ENCODE results near the gene TRIM52. TPM values are rescaled to one million over a fixed set of nuclear protein-coding genes. Genes with fewer than 3 reads are reported as not detected.
A peak's percentile ranks its signal among the peaks of the same experiment; 100 is the strongest.

Gene TRIM52
- total RNA-seq, 1 donor from 2014 or later: 10.4 TPM

DNA sequence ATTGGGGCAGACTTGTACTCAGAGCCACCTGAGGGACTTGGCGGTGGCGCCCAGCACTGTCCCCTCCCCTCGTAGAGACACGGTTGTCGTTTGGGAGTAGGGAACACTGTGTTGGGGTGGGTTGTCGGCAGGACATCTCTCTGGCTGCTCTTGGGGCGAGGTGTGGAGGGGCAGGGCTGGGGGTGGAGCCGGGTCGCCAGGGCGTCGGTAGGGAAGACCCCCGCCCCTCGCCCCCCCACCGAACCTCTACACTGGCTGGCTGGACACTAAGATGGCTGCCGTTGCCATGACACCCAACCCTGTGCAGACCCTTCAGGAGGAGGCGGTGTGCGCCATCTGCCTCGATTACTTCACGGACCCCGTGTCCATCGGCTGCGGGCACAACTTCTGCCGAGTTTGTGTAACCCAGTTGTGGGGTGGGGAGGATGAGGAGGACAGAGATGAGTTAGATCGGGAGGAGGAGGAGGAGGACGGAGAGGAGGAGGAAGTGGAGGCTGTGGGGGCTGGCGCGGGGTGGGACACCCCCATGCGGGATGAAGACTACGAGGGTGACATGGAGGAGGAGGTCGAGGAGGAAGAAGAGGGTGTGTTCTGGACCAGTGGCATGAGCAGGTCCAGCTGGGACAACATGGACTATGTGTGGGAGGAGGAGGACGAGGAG lies 37.1 kb downstream of the TRIM52 start:
- Mint-ChIP-seq H3K4me1 (ENCODE audit: unreplicated experiment) (peaks cover 20% of the 10 kb centered on the region), H3K27me3 (ENCODE audit: unreplicated experiment) (peaks cover 25% of the 10 kb centered on the region), H3K27ac (ENCODE audit: unreplicated experiment) (peak overlapping the region; percentile 98), H3K4me3 (ENCODE audit: unreplicated experiment) (peak overlapping the region; percentile 98), H3K9me3 (ENCODE audit: unreplicated experiment) (no peaks in the 10 kb centered on the region), H3K36me3 (ENCODE audit: low read depth, unreplicated experiment) (peaks cover 8% of the 10 kb centered on the region)
- peak; percentile 81 for DNase-seq (ENCODE audit: low spot score)
- no peak for TF ChIP-seq CTCF (IDR thresholded peaks at IDR 0.05; ENCODE audit: unreplicated experiment)

GRCh38 chr5:181223058-181223728 lies 37.8 kb downstream of the TRIM52 start, which contains the start of gene TRIM41:
Gene TRIM41, plus strand, starts transcription at chr5:181223281. Its CDS starts 719 bp downstream, at chr5:181224000.
- Mint-ChIP-seq H3K36me3 (ENCODE audit: low read depth, unreplicated experiment) (peaks cover 9% of the 10 kb centered on the region), H3K27me3 (ENCODE audit: unreplicated experiment) (peaks cover 30% of the 10 kb centered on the region), H3K9me3 (ENCODE audit: unreplicated experiment) (no peaks in the 10 kb centered on the region), H3K27ac (ENCODE audit: unreplicated experiment) (peak within 1 kb of the TSS; percentile 99), H3K4me3 (ENCODE audit: unreplicated experiment) (peak within 1 kb of the TSS; percentile 98), H3K4me1 (ENCODE audit: unreplicated experiment) (peaks cover 21% of the 10 kb centered on the region)
- DNase-seq (ENCODE audit: low spot score): peak; percentile 97
- TF ChIP-seq CTCF (IDR thresholded peaks at IDR 0.05; ENCODE audit: unreplicated experiment): no peak

- Mint-ChIP-seq H3K27ac (ENCODE audit: unreplicated experiment) (peak overlapping the region; percentile 98), H3K4me3 (ENCODE audit: unreplicated experiment) (peak overlapping the region; percentile 98), H3K4me1 (ENCODE audit: unreplicated experiment) (peaks cover 27% of the 10 kb centered on the region), H3K36me3 (ENCODE audit: low read depth, unreplicated experiment) (peaks cover 12% of the 10 kb centered on the region), H3K9me3 (ENCODE audit: unreplicated experiment) (no peaks in the 10 kb centered on the region), H3K27me3 (ENCODE audit: unreplicated experiment) (peaks cover 36% of the 10 kb centered on the region)
- TF ChIP-seq CTCF (IDR thresholded peaks at IDR 0.05; ENCODE audit: unreplicated experiment): peak; percentile 11
- DNase-seq (ENCODE audit: low spot score): no peak
Observed at GRCh38 chr5:181222630-181223057, 38.3 kb downstream of the TRIM52 start.

DNA sequence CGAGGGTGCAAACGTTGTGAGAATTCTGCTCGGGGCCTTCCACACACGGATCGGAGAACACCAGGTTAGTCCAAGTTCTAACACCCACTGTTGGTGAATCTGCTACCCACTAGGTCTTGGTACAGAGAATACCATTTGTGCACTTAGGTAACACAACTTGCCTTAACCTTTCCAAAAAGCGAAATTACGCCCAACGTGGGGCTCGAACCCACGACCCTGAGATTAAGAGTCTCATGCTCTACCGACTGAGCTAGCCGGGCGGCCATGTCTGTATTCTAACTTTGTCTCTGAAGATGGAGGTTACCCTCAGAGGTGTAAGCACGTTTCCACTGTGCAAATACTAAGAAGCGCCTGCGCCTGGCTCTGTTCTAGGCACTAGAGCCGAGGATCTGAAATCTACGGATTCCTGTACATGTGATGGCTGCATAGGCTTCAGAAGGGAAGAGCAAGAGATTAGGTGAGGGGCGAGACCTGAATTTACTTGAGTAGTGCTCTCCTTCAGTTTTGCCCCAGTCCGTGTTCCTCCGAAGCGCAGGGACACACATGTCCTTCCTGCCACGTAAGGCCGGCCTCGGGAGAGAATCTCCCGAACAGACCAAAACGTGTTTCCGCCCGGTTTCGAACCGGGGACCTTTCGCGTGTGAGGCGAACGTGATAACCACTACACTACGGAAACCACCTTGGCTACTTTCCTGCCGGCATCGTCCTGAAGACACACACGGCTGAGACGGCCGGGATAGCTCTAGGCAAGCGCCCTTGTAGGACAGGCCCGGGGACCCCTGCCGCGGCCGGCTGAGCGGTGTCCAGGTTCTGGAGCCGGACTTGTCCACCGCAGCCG lies 38.9 kb downstream of the TRIM52 start:
- DNase-seq (ENCODE audit: low spot score): peak; percentile 98
- TF ChIP-seq CTCF (IDR thresholded peaks at IDR 0.05; ENCODE audit: unreplicated experiment): no peak
- H3K27me3 Mint-ChIP-seq (ENCODE audit: unreplicated experiment): peaks cover 37% of the 10 kb centered on the region
- peak overlapping the region; percentile 99 for H3K27ac Mint-ChIP-seq (ENCODE audit: unreplicated experiment)
- H3K9me3 Mint-ChIP-seq (ENCODE audit: unreplicated experiment): no peaks in the 10 kb centered on the region
- H3K36me3 Mint-ChIP-seq (ENCODE audit: low read depth, unreplicated experiment): peaks cover 12% of the 10 kb centered on the region
- peak overlapping the region; percentile 98 for H3K4me3 Mint-ChIP-seq (ENCODE audit: unreplicated experiment)
- H3K4me1 Mint-ChIP-seq (ENCODE audit: unreplicated experiment): peaks cover 28% of the 10 kb centered on the region

All from endothelial cell (in vitro differentiated cells).